ENCODE data around the gene SEH1L.
"Not testable (repeated sequence)": the region's sequence is repeated elsewhere in the genome, so short reads cannot be mapped to it uniquely, and the experiment has no call there.

The SEH1L gene

GRCh38 chr18:12975488-12975887, 27.7 kb downstream of the SEH1L start (continued):
- TF ChIP-seq GLIS2 (tag by site-specific recombination; IDR thresholded peaks at IDR 0.05): no peak

- no peak overlapping the region for H3K4me3 ChIP-seq (ENCODE audit: low read depth, low read length)
- no peaks in the 10 kb centered on the region for H3K4me1 ChIP-seq (ENCODE audit: control insufficient read depth, insufficient read depth, low read length)
- ChIA-PET POLR2A (interaction anchor here (3.9 kb wide), 1 partner anchor 15 kb away, joined by 17 read pairs; the partner anchor contains the start of gene CEP192), CTCF (no interaction called here)
- no peak overlapping the region for H3K27ac ChIP-seq (ENCODE audit: extremely low read depth, low read depth, low read length)
- TF ChIP-seq ZNF394 (tag by site-specific recombination; IDR thresholded peaks at IDR 0.05; ENCODE audit: borderline replicate concordance) (no peak), ZNF404 (tag by site-specific recombination; IDR thresholded peaks at IDR 0.05) (no peak), ZNF148 (tag by site-specific recombination; IDR thresholded peaks at IDR 0.05; ENCODE audit: borderline replicate concordance) (no peak), PRDM10 (tag by site-specific recombination; IDR thresholded peaks at IDR 0.05) (no peak), PRDM6 (tag by site-specific recombination; IDR thresholded peaks at IDR 0.05) (no peak), ZNF132 (tag by site-specific recombination; IDR thresholded peaks at IDR 0.05; ENCODE audit: borderline replicate concordance) (no peak), ZFP37 (tag by site-specific recombination; IDR thresholded peaks at IDR 0.05) (no peak), SALL2 (tag by site-specific recombination; IDR thresholded peaks at IDR 0.05; ENCODE audit: borderline replicate concordance) (no peak), ZNF488 (tag by site-specific recombination; IDR thresholded peaks at IDR 0.05) (no peak), MZF1 (tag by site-specific recombination; IDR thresholded peaks at IDR 0.05; ENCODE audit: borderline replicate concordance) (no peak), ZIC2 (tag by site-specific recombination; IDR thresholded peaks at IDR 0.05) (no peak), SCRT1 (tag by site-specific recombination; IDR thresholded peaks at IDR 0.05; ENCODE audit: borderline replicate concordance) (no peak)
- H3K9me3 ChIP-seq (ENCODE audit: control insufficient read depth, insufficient read depth, low read depth, low read length): no peaks in the 10 kb centered on the region
- H3K36me3 ChIP-seq (ENCODE audit: control insufficient read depth in 2 of 2, insufficient read depth in 1 of 2, low read length in 2 of 2): peaks cover 47 to 58% of the 10 kb centered on the region in 2 experiments
Measured at GRCh38 chr18:12976305-12976704, 28.5 kb downstream of the SEH1L start.

GRCh38 chr18:12980065-12980464, 32.3 kb downstream of the SEH1L start:
- H3K36me3 ChIP-seq (ENCODE audit: control insufficient read depth in 2 of 2, insufficient read depth in 1 of 2, low read length in 2 of 2): peaks cover 28 to 47% of the 10 kb centered on the region in 2 experiments
- CTCF ChIA-PET; H3K4me1 ChIP-seq (ENCODE audit: control insufficient read depth, insufficient read depth, low read length); H3K9me3 ChIP-seq (ENCODE audit: control insufficient read depth, insufficient read depth, low read depth, low read length); POLR2A ChIA-PET; H3K4me3 ChIP-seq (ENCODE audit: low read depth, low read length); H3K27ac ChIP-seq (ENCODE audit: extremely low read depth, low read depth, low read length): not testable (repeated sequence)

Data from HEK293 (cell line).